ENCODE data around the gene SUSD2. TPM values are rescaled to one million over a fixed set of nuclear protein-coding genes. Genes with fewer than 3 reads are reported as not detected.

Gene SUSD2
- total and polyA plus RNA-seq, 2 donors from 2014 or later, result 14.8 to 25.2 TPM

DNA sequence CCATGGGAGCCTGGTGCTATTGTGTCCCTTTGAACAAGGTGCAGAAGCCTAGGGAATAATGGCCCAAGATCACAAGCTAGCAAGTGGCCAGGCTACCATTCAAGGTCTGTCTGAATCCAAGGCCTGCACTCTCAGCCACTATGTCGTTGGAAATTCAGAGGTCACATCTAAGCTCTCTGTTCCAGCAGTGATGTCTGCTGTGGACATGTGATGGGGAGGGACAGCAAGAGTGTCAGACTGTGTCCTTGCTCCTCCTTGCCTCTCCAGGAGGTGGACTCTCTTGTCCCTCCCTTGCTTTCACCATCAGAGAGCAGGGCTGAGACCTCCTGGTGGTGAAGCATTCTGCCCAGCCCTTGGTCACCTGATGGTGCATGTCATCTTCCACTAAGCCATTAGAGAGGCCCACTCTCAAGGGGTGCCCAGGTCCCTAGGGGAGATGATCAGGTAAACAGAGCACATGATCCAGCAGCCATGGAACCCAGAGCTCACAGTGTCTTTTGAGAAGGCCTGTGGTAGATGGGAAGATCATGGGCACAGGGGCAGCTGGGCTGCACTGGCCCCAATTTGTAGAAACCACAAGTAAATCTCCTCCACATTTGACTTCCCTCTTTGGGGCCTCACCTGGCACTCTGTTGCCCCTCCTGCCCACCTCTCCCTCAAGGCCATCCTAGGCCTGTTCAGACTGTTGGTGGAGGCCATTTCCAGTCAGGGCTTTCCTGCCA, 37.1 kb upstream of the SUSD2 start:
- DNase-seq, result no peak
- intact Hi-C loops (cut with DNase I), result no loop called here
- H3K9me3 ChIP-seq (ENCODE audit: control insufficient read depth in 2 of 3, insufficient read depth in 1 of 3, low read length in 3 of 3), result no peaks in the 10 kb centered on the region
- no peak for TF ChIP-seq CTCF (IDR thresholded peaks at IDR 0.05; ENCODE audit: borderline replicate concordance, extremely low read depth, insufficient read depth)
- H3K27me3 ChIP-seq (ENCODE audit: control insufficient read depth, insufficient read depth, low read length), result no peaks in the 10 kb centered on the region
- no peak for FAIRE-seq
- H3K27ac ChIP-seq (ENCODE audit: low read depth in 2 of 2, low read length in 2 of 2), result no peak overlapping the region
- H3K36me3 ChIP-seq (ENCODE audit: control insufficient read depth in 2 of 3, insufficient read depth in 3 of 3, low read length in 3 of 3), result peaks cover 0 to 9% (median 0%) of the 10 kb centered on the region in 3 donors
- peaks cover 7 to 42% (median 32%) of the 10 kb centered on the region in 3 donors for H3K4me1 ChIP-seq (ENCODE audit: control insufficient read depth in 2 of 3, insufficient read depth in 2 of 3, low read depth in 1 of 3, low read length in 3 of 3)
- no peak overlapping the region for H3K4me3 ChIP-seq (ENCODE audit: low read length in 3 of 3)
- no peak overlapping the region for H3K9ac ChIP-seq (ENCODE audit: low read length in 3 of 3)

GRCh38 chr22:24144778-24145085, 36.6 kb upstream of the SUSD2 start:
- Histone ChIP-seq H3K9ac (ENCODE audit: low read length in 3 of 3) (no peak overlapping the region), H3K36me3 (ENCODE audit: control insufficient read depth in 2 of 3, insufficient read depth in 3 of 3, low read length in 3 of 3) (peaks cover 0 to 10% (median 0%) of the 10 kb centered on the region in 3 donors), H3K27me3 (ENCODE audit: control insufficient read depth, insufficient read depth, low read length) (no peaks in the 10 kb centered on the region), H3K4me3 (ENCODE audit: low read length in 3 of 3) (no peak overlapping the region), H3K4me1 (ENCODE audit: control insufficient read depth in 2 of 3, insufficient read depth in 2 of 3, low read depth in 1 of 3, low read length in 3 of 3) (peaks cover 7 to 42% (median 32%) of the 10 kb centered on the region in 3 donors), H3K9me3 (ENCODE audit: control insufficient read depth in 2 of 3, insufficient read depth in 1 of 3, low read length in 3 of 3) (no peaks in the 10 kb centered on the region), H3K27ac (ENCODE audit: low read depth in 2 of 2, low read length in 2 of 2) (peak overlapping the region in 1 of 2 donors; percentile 11)
- FAIRE-seq (no peak), DNase-seq (no peak)
- no peak for TF ChIP-seq CTCF (IDR thresholded peaks at IDR 0.05; ENCODE audit: borderline replicate concordance, extremely low read depth, insufficient read depth)
- intact Hi-C loops (cut with DNase I), result no loop called here

DNA sequence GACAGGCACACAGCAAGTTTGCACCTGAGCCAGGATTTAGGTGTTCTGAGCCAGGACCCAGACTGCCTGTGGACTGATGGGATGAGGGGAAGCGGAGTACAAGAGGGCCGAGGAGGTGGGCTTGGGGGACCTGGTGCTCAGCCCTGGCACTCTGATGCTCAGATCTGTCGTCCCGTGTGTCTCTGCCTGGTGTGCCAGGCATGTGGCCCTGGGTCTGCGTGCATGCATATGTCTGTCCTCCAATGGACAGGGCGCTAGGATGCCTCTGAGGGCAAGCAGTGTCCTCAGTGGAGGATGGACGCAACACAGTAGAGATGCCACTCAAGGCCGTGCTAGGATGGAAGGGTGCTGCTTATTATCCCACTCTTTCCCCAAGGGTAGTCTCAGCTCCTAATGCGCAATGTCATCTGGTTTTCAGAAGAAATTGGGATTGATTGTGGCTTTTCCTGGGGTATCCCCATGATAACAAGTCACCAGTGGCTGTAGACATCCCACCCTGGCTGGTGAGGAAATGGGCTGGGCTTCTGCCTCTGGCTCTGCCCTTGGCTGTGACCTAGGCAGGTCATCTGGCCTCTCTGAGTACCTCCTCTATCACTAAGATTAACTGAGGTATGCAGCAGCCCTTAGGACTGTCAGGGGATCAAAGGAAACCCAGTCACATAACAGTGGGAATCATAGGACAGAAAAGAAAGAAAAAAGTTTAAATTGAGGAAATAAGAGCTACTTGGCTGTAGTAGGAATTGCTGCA, 35.7 kb upstream of the SUSD2 start:
- H3K9ac ChIP-seq (ENCODE audit: low read length in 3 of 3), result peak overlapping the region in 1 of 3 donors; percentile 65
- peaks cover 7 to 42% (median 32%) of the 10 kb centered on the region in 3 donors for H3K4me1 ChIP-seq (ENCODE audit: control insufficient read depth in 2 of 3, insufficient read depth in 2 of 3, low read depth in 1 of 3, low read length in 3 of 3)
- TF ChIP-seq CTCF (IDR thresholded peaks at IDR 0.05; ENCODE audit: borderline replicate concordance, extremely low read depth, insufficient read depth), result no peak
- intact Hi-C loops (cut with DNase I), result no loop called here
- no peaks in the 10 kb centered on the region for H3K9me3 ChIP-seq (ENCODE audit: control insufficient read depth in 2 of 3, insufficient read depth in 1 of 3, low read length in 3 of 3)
- H3K36me3 ChIP-seq (ENCODE audit: control insufficient read depth in 2 of 3, insufficient read depth in 3 of 3, low read length in 3 of 3), result peaks cover 0 to 6% (median 0%) of the 10 kb centered on the region in 3 donors
- FAIRE-seq (no peak), DNase-seq (peak in 1 of 5 donors; percentile 23)
- H3K27me3 ChIP-seq (ENCODE audit: control insufficient read depth, insufficient read depth, low read length), result no peaks in the 10 kb centered on the region
- peak overlapping the region; percentile 74 to 87 for H3K27ac ChIP-seq (ENCODE audit: low read depth in 2 of 2, low read length in 2 of 2)
- no peak overlapping the region for H3K4me3 ChIP-seq (ENCODE audit: low read length in 3 of 3)

All from kidney (tissue), 14 donors.